Mesenchymal stem cell (in vitro differentiated cells and primary cell): ENCODE measurements around the gene LDB2.

Experiments
- DNase-seq: peaks from one replicate; pipeline ENCODE4 v3.0.0-alpha.2; 2013
- H2AFZ ChIP-seq: one replicate; pipeline ENCODE4 v1.6.1; 2013; ENCODE audit warnings: low read depth, mild to moderate bottlenecking, control low read depth, inconsistent platforms, low read length, moderate library complexity
- H2AK5ac ChIP-seq: 2 replicates; pipeline ENCODE4 v1.6.1; 2013; ENCODE audit warnings: low read length, moderate library complexity, mild to moderate bottlenecking, inconsistent platforms; ENCODE audit not compliant: severe bottlenecking
- H2BK120ac ChIP-seq: one replicate; pipeline ENCODE4 v1.6.1; 2013; ENCODE audit warnings: low read depth, mild to moderate bottlenecking, inconsistent platforms, low read length, moderate library complexity
- H2BK12ac ChIP-seq, 2 experiments: one replicate each; pipeline ENCODE4 v1.6.1; 2013; ENCODE audit warnings: inconsistent platforms in 2 of 2, low read length in 2 of 2, mild to moderate bottlenecking in 2 of 2, moderate library complexity in 2 of 2, control low read depth in 1 of 2
- H2BK15ac ChIP-seq: one replicate; pipeline ENCODE4 v1.6.1; 2013; ENCODE audit warnings: mild to moderate bottlenecking, low read depth, inconsistent platforms; ENCODE audit not compliant: poor library complexity, severe bottlenecking
- H2BK5ac ChIP-seq: 2 replicates; pipeline ENCODE4 v1.6.1; 2013; ENCODE audit warnings: low read depth, mild to moderate bottlenecking, low read length, control low read depth, inconsistent platforms; ENCODE audit not compliant: poor library complexity, severe bottlenecking
- H3K14ac ChIP-seq, 2 experiments: one replicate each; pipeline ENCODE4 v1.6.1; 2013; ENCODE audit warnings: inconsistent platforms in 2 of 2, low read length in 2 of 2, control low read depth in 1 of 2, mild to moderate bottlenecking in 1 of 2, moderate library complexity in 1 of 2
- H3K18ac ChIP-seq, 2 experiments: one replicate each; pipeline ENCODE4 v1.6.1; 2013; ENCODE audit warnings: inconsistent platforms in 2 of 2, low read length in 2 of 2, control low read depth in 1 of 2, low read depth in 1 of 2, mild to moderate bottlenecking in 1 of 2
- H3K23ac ChIP-seq, 2 experiments: one replicate each; pipeline ENCODE4 v1.6.1; 2013; ENCODE audit warnings: inconsistent platforms in 2 of 2, low read length in 2 of 2, mild to moderate bottlenecking in 2 of 2, moderate library complexity in 2 of 2, control low read depth in 1 of 2
- H3K27ac ChIP-seq: 2 replicates; pipeline ENCODE4 v1.5.1; 2013; ENCODE audit warnings: mild to moderate bottlenecking, moderate library complexity, low read length, control low read depth, inconsistent platforms; ENCODE audit not compliant: poor library complexity, severe bottlenecking
- H3K27me3 ChIP-seq, 2 experiments: 2 replicates each; pipeline versions ENCODE4 v1.6.1 to v1.7.0; 2013; ENCODE audit warnings: low read length in 2 of 2, mild to moderate bottlenecking in 2 of 2, moderate library complexity in 2 of 2, control low read depth in 1 of 2, inconsistent platforms in 1 of 2; ENCODE audit not compliant: control insufficient read depth in 1 of 2, insufficient read depth in 1 of 2
- H3K36me3 ChIP-seq, 2 experiments: 2 replicates each; pipeline versions ENCODE4 v1.6.1 to v1.7.0; 2013; ENCODE audit warnings: low read length in 2 of 2, control low read depth in 1 of 2, inconsistent platforms in 1 of 2, low read depth in 1 of 2, mild to moderate bottlenecking in 1 of 2; ENCODE audit not compliant: insufficient read depth in 2 of 2, control insufficient read depth in 1 of 2
- H3K4ac ChIP-seq, 2 experiments: one replicate each; pipeline ENCODE4 v1.6.1; 2013; ENCODE audit warnings: inconsistent platforms in 2 of 2, low read length in 2 of 2, mild to moderate bottlenecking in 2 of 2, moderate library complexity in 2 of 2, control low read depth in 1 of 2, low read depth in 1 of 2
- H3K4me1 ChIP-seq: 2 replicates; pipeline ENCODE4 v1.6.1; 2013; ENCODE audit warnings: low read depth, low read length, control low read depth; ENCODE audit not compliant: control insufficient read depth, insufficient read depth
- H3K4me2 ChIP-seq: 2 replicates; pipeline ENCODE4 v1.6.1; 2013; ENCODE audit warnings: low read length, mild to moderate bottlenecking, inconsistent platforms; ENCODE audit not compliant: poor library complexity, severe bottlenecking
- H3K4me3 ChIP-seq, 2 experiments: 2 replicates each; pipeline versions ENCODE4 v1.5.1 to v1.7.0; 2013; ENCODE audit warnings: low read length in 2 of 2, mild to moderate bottlenecking in 2 of 2, control low read depth in 1 of 2, low read depth in 1 of 2; ENCODE audit not compliant: insufficient read depth in 1 of 2
- H3K79me1 ChIP-seq: replicated peaks from 2 replicates; pipeline ENCODE4 v1.6.1; 2013; ENCODE audit warnings: mild to moderate bottlenecking, control low read depth, low read length, inconsistent platforms; ENCODE audit not compliant: poor library complexity, severe bottlenecking
- H3K9ac ChIP-seq: 2 replicates; pipeline ENCODE4 v1.7.0; 2013; ENCODE audit warnings: mild to moderate bottlenecking, low read length, moderate library complexity
- H3K9me3 ChIP-seq: 2 replicates; pipeline ENCODE4 v1.7.0; 2013; ENCODE audit warnings: mild to moderate bottlenecking, low read length; ENCODE audit not compliant: control insufficient read depth
- H4K8ac ChIP-seq: one replicate; pipeline ENCODE4 v1.6.1; 2013; ENCODE audit warnings: inconsistent platforms, mild to moderate bottlenecking, low read length, moderate library complexity
- H4K91ac ChIP-seq: one replicate; pipeline ENCODE4 v1.6.1; 2013; ENCODE audit warnings: mild to moderate bottlenecking, low read length, inconsistent platforms
- WGBS: methylation state at CpG from one replicate; pipeline ENCODE4 v1.1.7; 2013; ENCODE audit warnings: mixed read lengths; 5-methylcytosine and 5-hydroxymethylcytosine counted together

The LDB2 gene

GRCh38 chr4:16609170-16609758 is 289.2 kb downstream of the LDB2 start:
- no peak overlapping the region for H4K8ac ChIP-seq
- H2BK5ac ChIP-seq = no peak overlapping the region
- H2AK5ac ChIP-seq = no peak overlapping the region
- H3K27ac ChIP-seq = no peak overlapping the region
- H3K4me3 ChIP-seq = no peak overlapping the region
- H2BK15ac ChIP-seq = no peak overlapping the region
- no peak overlapping the region for H3K4me2 ChIP-seq
- peak overlapping the region in 1 of 2 experiments; percentile 81 for H3K14ac ChIP-seq
- H3K18ac ChIP-seq = peak overlapping the region in 1 of 2 experiments; percentile 11
- H3K36me3 ChIP-seq = no peaks in the 10 kb centered on the region
- H4K91ac ChIP-seq = no peak overlapping the region
- H3K23ac ChIP-seq = no peak overlapping the region
- H3K9me3 ChIP-seq = no peaks in the 10 kb centered on the region
- H3K4me1 ChIP-seq = no peaks in the 10 kb centered on the region
- peak overlapping the region in 1 of 2 experiments; percentile 21 for H2BK12ac ChIP-seq
- DNase-seq = no peak
- H2AFZ ChIP-seq = no peak overlapping the region
- H3K9ac ChIP-seq = no peak overlapping the region
- no peak overlapping the region for H3K4ac ChIP-seq
- 88% methylated on average over 9 of the region's 10 CpGs for whole genome bisulfite sequencing
- H3K27me3 ChIP-seq = no peaks in the 10 kb centered on the region
- H3K79me1 ChIP-seq = no peaks in the 10 kb centered on the region
- no peak overlapping the region for H2BK120ac ChIP-seq

GRCh38 chr4:16608611-16609125 is 289.8 kb downstream of the LDB2 start:
- Histone ChIP-seq H2BK12ac (peak overlapping the region; percentile 21), H3K27ac (no peak overlapping the region), H2BK5ac (no peak overlapping the region), H3K4ac (no peak overlapping the region), H3K4me1 (no peaks in the 10 kb centered on the region), H2AFZ (no peak overlapping the region), H3K9ac (no peak overlapping the region), H4K8ac (peak overlapping the region; percentile 39), H3K9me3 (no peaks in the 10 kb centered on the region), H3K79me1 (no peaks in the 10 kb centered on the region), H3K4me3 (no peak overlapping the region), H3K18ac (peak overlapping the region; percentile 7 to 11), H3K27me3 (no peaks in the 10 kb centered on the region), H3K14ac (peak overlapping the region in 1 of 2 experiments; percentile 81), H4K91ac (peak overlapping the region; percentile 75), H3K36me3 (no peaks in the 10 kb centered on the region), H3K23ac (no peak overlapping the region), H2AK5ac (no peak overlapping the region), H2BK15ac (no peak overlapping the region), H2BK120ac (no peak overlapping the region), H3K4me2 (no peak overlapping the region)
- DNase-seq = no peak
- WGBS = 85% methylated on average over 16 of the region's 16 CpGs

- Histone ChIP-seq H2BK120ac (no peak overlapping the region), H2BK5ac (no peak overlapping the region), H3K4ac (no peak overlapping the region), H3K23ac (no peak overlapping the region), H2BK15ac (no peak overlapping the region), H3K9ac (no peak overlapping the region), H3K9me3 (no peaks in the 10 kb centered on the region), H3K36me3 (no peaks in the 10 kb centered on the region), H3K27ac (no peak overlapping the region), H4K91ac (no peak overlapping the region), H3K18ac (no peak overlapping the region), H2AK5ac (no peak overlapping the region), H3K27me3 (no peaks in the 10 kb centered on the region), H4K8ac (peak overlapping the region; percentile 39), H2BK12ac (peak overlapping the region; percentile 3 to 21), H3K4me2 (no peak overlapping the region), H2AFZ (no peak overlapping the region), H3K79me1 (no peaks in the 10 kb centered on the region), H3K4me3 (no peak overlapping the region), H3K4me1 (no peaks in the 10 kb centered on the region), H3K14ac (no peak overlapping the region)
- DNase-seq = no peak
- 59% methylated on average over 4 of the region's 5 CpGs for WGBS
These were observed 290.3 kb downstream of the LDB2 start for GRCh38 chr4:16608123-16608522.

GRCh38 chr4:16607241-16608066 is 291.0 kb downstream of the LDB2 start:
- no peaks in the 10 kb centered on the region for H3K36me3 ChIP-seq
- no peaks in the 10 kb centered on the region for H3K4me1 ChIP-seq
- DNase-seq = no peak
- H3K27me3 ChIP-seq = no peaks in the 10 kb centered on the region
- H3K4me2 ChIP-seq = no peak overlapping the region
- H3K4ac ChIP-seq = no peak overlapping the region
- no peak overlapping the region for H3K23ac ChIP-seq
- no peak overlapping the region for H3K14ac ChIP-seq
- no peak overlapping the region for H4K91ac ChIP-seq
- no peak overlapping the region for H3K18ac ChIP-seq
- no peak overlapping the region for H2BK15ac ChIP-seq
- no peak overlapping the region for H2BK120ac ChIP-seq
- H2BK12ac ChIP-seq = no peak overlapping the region
- no peak overlapping the region for H2AFZ ChIP-seq
- H3K9ac ChIP-seq = no peak overlapping the region
- no peak overlapping the region for H4K8ac ChIP-seq
- WGBS = 89% methylated on average over 7 of the region's 7 CpGs
- no peaks in the 10 kb centered on the region for H3K9me3 ChIP-seq
- H3K79me1 ChIP-seq = no peaks in the 10 kb centered on the region
- H3K4me3 ChIP-seq = peak overlapping the region in 1 of 2 experiments; percentile 2
- H2BK5ac ChIP-seq = no peak overlapping the region
- no peak overlapping the region for H3K27ac ChIP-seq
- no peak overlapping the region for H2AK5ac ChIP-seq
